ENCODE measurements around the gene PSPC1.
"Not testable (repeated sequence)": the region's sequence is repeated elsewhere in the genome, so short reads cannot be mapped to it uniquely, and the experiment has no call there.

PSPC1 gene, protein sequence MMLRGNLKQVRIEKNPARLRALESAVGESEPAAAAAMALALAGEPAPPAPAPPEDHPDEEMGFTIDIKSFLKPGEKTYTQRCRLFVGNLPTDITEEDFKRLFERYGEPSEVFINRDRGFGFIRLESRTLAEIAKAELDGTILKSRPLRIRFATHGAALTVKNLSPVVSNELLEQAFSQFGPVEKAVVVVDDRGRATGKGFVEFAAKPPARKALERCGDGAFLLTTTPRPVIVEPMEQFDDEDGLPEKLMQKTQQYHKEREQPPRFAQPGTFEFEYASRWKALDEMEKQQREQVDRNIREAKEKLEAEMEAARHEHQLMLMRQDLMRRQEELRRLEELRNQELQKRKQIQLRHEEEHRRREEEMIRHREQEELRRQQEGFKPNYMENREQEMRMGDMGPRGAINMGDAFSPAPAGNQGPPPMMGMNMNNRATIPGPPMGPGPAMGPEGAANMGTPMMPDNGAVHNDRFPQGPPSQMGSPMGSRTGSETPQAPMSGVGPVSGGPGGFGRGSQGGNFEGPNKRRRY

DNA sequence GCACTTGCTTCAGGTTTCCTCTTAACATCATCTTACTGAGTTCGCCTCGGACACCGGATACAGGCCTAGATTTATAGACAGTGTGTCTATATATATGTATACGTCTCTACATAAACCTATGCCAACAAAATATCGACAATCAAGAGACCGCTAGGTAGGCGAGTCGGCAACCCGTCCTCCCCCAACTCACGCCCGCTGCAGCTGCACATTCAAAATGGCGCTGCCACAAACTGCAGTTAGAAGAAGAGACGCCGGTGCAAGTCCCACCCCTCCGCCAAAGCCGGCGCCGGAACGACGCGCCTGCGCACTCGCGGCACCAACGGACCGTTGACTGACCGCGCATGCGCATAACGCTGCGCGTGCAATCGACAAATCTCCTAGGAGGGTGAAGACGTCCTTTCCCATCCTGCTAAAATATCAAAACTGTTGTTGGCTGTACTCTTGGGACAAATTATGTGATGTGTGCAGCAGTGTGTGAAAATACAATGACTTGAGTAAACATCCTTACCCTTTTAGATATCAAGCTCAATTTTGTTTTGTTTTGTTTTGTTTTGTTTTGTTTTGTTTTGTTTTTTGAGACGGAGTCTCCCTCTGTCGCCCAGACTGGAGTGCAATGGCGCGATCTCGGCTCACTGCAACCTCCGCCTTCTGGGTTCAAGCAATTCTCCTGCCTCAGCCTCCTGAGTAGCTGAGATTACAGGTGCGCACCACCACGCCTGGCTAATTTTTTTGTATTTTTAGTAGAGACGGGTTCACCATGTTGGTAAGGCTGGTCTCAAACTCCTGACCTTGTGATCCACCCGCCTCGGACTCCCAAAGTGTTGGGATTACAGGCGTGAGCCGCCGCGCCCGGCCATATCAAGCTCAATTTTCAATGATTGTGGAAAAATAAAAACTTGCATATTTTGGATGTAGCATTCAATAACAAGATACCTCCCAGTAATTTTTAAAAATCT, at the start of gene PSPC1:
Gene PSPC1 (minus strand): TSS at position 219 of the 956 bp plus-strand sequence. CDS start 188 bp downstream, at position 31.
- DNase-seq, result peak; percentile 95

DNA sequence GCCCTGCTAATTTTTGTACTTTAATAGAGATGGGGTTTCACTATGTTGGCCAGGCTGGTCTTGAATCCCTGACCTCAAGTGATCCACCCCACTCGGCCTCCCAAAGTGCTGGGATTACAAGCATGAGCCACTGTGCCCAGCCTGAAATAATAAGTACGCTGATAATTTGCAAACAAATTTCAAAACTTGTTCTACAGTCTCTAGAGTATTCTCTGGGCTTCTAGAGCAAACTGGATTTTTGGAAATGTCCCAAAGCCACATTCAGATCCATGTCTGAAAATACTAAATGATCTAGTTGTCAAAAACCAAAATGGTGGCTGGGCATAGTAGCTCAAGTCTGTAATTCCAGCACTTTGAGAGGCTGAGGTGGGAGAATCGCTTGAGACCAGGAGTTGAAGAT, 39.9 kb upstream of the PSPC1 start:
- DNase-seq, result no peak

DNA sequence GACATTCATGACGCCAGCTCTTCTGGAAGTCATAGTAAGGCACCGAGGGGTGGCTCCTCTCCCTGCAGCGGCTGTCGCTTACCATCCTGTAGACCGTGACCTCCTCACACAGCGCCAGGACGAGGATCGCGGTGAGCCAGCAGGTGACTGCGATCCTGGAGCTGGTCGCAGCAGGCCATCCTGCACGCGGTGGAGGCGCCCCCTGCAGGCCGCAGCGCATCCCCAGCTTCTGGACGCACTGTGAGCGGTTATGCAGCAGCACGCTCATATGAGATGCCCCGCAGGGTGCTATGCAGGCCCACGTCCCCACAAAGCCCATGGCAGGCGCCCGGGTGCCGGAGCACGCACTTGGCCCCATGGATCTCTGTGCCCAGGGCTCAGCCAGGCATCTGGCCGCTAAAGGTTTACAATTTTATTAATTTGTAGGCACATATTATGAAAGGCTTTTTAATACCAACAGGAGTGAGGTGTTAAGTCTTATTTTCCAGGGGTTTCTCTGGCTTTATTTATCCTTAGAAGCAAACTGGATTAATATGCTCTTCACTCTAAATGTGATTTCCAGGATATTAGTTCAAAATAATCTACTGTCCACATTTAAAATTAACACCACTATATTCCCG, 35.6 kb upstream of the PSPC1 start:
- DNase-seq, result peak; percentile 72

DNA sequence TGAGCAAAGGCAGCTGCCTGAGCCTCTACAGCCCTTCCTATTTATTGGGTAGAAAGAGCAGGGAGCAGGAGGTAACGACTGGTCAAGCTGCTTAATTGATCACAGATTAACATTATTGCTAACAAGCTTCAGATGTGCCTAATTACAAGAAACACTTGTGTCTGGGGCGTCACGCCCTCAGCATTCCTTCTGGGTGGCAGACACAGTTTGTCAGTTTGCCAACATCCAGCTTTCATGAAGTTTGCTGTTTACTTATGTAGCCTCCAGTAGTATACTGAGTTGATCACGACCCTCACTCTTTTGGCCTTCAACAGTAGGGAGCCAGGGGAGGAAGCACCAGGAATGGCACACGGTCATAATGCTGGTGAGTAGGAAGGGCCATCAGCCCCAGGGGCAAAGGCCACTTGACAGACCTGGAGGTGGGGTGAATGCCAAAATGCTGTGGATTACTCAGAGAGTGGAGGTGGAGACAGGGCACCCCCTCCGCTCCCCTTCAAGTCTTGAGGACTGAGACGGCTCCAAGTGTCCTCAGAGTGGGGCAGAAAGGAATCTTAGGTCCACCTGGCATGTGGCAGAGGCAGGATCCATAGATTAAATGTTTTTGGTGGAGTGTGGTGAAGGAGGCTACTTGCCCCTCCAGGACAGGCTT, 34.9 kb upstream of the PSPC1 start:
- DNase-seq, result no peak

DNA sequence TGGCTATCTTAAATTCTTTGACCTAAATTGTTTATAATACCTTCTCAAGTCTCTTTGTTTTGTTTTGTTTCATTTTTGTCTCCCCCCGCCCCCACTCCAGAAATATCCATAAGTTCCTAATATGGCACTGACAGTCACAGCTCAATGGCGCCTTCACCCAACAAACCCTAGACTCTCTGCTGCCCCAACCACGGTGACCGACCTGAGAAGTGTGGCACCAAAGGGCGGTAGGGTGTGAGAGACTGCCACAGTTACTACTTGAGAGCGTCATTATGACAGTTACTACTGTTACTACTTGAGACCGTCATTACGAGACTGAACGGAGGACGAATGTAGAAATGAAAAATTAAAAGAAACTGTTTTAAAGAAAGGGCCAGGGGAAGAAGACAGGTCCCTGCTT, 34.4 kb upstream of the PSPC1 start:
- no peak for DNase-seq

DNA sequence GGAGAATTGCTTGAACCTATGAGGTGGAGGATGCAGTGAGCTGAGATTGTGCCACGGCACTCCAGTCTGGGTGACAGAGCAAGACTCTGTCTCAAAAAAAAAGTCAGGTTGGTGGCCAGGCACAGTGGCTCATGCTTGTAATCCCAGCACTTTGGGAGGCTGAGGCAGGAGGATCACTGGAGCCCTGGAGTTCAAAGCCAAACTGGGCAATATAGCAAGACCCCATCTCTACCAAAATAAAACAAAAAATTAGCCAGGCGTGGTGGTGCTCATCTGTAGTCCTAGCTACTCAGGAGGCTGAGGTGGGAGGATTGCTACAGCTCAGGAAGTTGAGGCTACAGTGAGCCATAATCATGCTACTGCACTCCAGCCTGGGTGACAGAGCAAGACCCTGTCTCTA, 33.1 kb upstream of the PSPC1 start:
- not testable (repeated sequence) for DNase-seq

DNA sequence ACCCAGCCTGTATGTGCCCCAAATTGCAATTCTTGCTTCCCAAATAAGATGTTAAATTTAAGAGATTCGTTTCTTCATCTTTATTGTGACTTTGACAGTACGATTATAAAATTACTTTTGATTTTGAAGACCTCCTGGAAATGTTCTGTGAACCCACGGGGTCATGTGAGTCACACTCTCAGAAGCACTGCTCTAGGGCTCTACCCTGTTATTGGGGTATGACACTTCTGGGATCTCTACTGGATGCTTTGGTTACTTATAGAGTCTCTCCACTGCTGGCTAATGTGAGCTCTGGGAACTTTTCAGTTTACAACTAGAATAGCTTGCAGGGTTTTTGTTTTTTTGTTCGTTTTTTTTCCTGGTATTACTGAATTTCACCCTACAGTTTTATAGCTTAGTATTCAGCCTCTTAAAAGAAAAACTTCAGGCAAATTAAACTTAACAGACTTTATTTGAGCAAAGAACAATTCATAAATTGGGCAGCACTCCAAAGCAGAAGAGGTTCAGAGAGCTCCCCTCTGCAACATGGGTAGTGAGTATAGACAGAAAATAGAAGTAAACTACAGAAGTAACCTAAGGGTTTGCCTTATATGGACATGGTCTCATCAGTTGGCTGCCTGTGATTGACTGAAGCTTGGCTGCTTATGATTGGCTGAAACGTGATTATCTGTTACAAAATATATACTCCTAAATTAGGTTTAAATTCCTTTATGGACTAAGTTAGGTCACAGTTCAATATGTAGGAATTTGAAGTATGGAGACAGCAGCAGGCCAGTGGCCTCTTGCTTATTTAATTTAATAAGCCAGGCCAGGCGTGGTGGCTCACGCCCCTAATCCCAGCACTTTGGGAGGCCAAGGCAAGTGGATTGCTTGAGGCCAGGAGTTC, 28.5 kb upstream of the PSPC1 start:
- no peak for DNase-seq

DNA sequence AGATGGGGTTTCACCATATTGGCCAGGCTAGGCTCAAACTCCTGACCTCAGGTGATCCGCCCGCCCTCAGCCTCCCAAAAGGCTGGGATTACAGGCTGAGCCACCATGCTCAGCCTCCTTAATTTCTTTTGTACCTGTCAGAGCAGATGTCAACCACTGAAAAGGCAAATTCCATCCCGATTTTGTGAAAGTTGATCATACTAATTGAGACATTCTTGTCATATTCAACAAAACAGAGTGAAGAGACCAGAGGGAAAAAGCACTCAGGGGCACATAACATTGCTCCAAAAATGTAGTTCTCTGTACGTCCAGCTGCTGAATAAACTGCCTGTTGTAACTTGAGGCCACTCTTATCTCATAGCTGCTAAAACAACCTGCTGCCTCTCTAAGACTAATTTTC, 27.4 kb upstream of the PSPC1 start:
- DNase-seq, result no peak

DNA sequence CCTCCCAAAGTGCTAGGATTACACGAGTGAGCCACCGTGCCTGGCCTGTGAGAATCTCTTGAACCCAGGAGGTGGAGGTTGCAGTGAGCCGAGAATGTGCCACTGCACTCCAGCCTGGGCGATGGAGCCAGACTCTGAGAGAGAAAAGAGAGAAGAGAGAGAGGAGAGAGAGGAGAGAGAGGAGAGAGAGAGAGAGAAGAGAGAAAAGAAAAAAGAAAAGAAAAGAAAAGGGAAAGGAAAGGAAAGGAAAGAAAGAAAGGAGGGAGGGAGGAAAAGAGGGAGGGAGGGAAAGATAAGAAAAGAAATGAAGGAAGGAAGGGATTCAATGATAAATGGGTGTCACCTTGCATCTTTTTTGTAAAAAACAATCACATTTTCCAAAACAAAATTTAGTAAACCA, 23.0 kb upstream of the PSPC1 start:
- DNase-seq, result no peak

DNA sequence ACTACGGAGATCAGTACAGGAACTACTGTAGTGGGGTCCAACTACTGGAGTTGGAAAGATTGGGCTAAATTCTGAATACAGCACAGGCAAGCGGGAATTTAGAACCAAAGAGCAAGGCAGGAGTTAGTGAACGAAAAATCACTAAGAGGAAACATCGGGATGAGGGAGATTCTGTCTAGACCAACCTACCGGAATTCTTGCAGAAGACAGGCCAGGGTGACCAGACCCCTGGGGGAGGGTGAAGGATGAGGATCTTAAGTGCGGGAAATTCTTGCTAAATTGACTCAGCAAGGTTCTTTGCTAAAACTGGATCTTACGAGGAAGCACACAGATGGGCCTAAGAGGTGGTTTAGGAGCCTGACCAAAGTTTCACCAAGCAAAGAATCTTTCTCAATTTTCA, 13.2 kb upstream of the PSPC1 start:
- DNase-seq, result no peak

DNA sequence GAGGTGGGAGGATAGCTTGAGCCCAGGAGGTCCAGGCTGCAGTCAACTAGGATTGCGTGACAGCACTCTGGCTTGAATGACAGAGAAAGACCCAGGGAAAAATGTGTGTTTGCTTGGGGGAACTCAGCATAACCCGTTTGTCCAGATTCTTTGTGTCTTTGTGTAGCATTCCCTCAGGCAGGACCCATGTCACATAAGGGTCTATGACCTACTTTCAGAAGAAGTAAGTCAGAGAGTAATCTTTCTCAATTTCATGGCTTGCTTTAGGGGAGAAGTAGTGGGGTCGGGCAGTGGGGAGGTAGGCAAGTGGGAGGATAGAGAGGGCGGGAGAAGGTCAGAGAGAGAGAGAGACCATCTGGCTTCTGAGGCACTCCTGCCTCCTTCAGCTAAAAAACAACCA, 11.9 kb upstream of the PSPC1 start:
- DNase-seq, result no peak

DNA sequence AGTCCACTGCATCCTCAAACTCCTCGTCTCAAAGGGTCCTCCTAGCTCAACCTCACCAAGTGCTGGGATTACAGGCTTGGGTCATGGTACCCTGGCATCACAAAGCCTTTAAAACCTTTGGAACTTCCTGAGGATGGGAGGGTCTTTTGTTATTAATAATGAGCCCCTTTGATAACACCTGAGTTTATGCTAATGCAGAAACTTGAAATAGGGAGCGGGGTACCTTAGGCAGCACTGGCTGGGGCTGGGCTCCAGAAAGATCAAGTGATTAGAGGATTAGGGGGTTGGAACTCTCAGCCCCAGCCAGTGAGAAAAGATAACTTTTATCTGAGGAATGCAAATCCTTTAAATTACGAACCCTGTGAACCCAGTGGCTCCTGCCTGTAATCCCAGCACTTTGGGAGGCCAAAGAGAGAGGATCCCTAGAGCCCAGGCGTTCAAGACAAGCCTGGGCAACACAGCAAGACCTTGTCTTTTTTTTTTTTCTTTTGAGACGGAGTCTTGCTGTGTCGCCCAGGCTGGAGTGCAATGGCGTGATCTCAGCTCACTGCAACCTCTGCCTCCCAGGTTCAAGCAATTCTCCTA, 9.3 kb upstream of the PSPC1 start:
- DNase-seq, result no peak

DNA sequence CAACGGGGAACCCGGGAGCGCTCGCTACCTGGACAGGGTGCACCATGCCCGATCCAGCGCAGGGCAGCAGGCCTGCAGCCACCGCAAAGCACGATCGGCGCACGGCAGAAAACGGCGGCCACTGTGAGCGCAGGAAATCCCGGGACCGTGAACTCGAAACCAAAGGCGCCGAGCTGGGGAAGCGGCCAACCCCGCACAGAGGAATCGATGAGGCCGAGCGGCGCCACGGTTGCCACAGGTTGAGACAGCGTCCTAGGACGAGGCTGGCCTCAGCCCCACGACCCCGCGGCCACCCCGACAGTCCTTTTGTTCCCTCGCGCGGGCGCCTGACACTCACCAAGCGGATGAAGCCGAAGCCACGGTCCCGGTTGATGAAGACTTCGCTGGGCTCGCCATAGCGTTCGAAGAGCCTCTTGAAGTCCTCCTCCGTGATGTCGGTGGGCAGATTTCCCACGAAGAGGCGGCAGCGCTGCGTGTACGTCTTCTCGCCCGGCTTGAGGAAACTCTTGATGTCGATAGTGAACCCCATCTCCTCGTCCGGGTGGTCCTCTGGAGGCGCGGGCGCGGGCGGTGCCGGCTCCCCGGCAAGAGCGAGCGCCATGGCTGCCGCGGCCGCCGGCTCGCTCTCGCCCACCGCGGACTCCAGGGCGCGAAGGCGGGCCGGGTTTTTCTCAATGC, 557 bp downstream of the PSPC1 start:
- DNase-seq, result peak; percentile 69

DNA sequence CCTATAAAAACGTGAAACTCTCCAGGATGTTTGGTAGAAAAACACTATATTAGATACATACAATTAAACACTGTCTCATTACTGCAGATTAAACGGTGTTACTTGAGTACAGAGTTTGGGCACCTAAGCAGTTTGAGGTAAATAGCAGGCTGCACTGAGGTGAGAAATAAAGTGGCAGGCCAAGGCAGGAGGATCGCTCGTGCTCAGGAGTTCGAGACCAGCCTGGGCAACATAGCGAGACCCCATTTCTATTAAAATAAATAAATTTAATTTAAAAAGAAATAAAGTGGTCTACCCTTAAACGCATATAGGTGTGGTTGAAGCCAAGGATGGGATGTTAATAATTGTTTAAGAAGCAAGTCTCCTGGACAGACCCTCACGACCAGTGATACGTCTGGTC, 1.2 kb downstream of the PSPC1 start:
- DNase-seq, result peak; percentile 40

DNA sequence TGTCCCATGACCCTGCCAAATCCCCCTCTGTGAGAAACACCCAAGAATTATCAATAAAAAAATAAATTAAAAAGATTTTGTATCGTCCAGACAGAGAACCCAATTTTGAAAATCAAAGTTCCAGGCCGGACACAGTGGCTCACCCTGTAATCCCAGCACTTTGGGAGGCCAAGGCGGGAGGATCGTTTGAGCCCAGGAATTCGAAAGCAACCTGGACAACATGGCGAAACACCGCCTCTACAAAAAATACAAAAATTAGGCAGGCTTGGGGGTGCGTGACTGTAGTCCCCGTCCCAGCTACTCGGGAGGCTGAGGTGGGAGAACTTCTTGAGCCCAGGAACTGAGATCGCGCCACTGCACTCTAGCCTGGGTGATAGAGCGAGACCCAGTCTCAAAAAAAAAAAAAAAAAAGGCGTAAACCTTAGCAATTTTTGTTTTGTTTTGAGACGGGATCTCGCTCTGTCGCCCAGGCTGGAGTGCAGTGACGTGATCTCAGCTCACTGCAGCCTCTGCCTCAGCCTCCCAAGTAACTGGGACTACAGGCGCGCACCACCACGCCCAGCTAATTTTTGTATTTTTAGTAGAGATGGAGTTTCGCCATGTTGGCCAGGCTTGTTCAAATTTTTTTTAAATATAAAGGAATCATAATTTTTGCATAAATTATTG, 1.9 kb downstream of the PSPC1 start:
- DNase-seq, result not testable (repeated sequence)

DNA sequence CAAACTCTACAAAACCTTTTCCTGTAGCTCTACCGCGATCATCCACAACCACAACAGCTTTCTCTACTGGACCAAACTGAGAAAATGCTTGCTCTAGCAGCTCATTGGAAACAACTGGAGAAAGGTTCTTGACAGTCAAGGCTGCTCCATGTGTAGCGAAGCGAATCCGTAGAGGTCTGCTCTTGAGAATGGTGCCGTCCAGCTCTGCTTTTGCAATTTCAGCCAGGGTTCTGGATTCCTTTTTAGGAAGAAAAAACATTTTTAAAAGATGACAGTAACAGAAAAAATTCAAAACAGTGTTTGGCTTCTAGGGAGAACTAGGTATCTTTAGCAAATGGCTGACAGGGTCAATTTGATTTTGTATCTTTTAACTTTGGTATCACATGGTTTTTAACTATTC, 10.4 kb downstream of the PSPC1 start:
- DNase-seq, result no peak

DNA sequence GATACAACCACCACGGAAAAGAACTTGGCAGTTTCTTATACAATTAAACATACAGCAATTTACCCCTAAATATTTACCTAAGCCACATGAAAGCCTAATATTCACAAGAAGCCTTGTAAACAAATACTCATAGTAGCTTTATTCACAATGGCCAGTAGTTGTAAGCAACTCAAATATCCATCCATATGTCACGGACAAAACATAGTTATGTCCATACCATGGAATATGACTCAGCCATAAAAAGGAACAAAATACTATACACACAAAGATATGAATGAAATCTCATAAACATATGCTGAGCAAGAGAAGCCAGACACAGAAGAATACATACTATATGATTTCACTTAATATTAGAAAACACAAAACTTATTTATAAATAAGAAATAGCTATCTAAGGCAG, 12.9 kb downstream of the PSPC1 start:
- no peak for DNase-seq

DNA sequence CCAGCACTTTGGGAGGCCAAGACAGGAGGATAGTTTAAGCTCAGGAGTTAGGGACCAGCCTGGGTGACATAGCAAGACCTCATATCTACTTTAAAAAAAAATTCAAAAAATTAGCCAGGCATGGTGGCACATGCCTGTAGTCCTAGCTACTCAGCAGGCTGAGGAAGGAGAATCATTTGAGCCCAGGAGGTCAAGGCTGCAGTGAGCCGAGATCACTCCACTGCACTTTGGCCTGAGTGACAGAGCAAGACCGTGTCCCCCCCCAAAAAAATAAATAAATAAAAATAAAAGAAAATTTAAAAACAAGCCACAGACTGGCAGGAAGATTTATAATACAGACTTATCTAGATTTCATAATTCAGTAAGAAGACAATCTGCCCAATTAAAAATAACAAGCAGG, 14.8 kb downstream of the PSPC1 start:
- no peak for DNase-seq

DNA sequence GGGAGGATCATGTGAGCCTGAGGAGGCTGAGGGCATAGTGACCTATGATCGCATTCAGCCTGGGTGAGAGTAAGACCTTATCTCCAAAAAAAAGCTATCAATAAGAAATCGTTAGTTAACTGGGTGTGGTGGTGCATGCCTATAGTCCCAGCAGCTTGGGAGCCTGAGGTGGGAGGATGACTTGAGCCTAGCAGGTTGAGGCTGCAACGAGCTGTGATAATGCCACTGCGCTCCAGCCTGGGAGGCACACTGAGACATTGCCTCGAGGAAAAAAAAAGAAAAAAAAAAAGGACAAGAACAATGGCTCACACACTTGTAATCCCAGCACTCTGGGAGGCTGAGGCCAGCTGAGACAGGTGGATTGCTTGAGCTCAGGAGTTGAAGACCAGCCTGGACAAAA, 16.2 kb downstream of the PSPC1 start:
- no peak for DNase-seq

DNA sequence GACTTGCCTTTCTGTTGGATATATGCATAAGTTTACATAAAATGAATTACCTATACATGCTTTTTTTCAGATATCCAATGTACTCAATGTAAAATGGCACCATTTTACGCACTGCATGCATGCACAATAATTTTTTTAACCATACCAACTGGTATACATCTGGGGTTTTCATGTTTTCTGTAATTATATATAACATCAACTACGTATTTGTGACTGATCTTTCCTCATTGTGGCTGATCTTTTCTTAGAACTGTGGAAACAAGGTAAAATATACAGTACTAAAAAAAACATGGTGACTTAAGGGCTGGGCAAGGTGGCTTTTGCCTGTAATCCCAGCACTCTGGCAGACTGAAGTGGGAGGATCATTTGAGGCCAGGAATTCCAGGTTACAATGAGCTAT, 18.5 kb downstream of the PSPC1 start:
- no peak for DNase-seq

Measured in stimulated activated CD8-positive, alpha-beta memory T cell treated with anti-CD3 and anti-CD28 coated beads, Interleukin-4, amount 100 ng/mL, for 48 hours (primary cell).